Ishikawa (cell line): ENCODE data around the gene KLK11.

Experiments
- CEBPB ChIP-seq: IDR thresholded peaks from 2 replicates; pipeline ENCODE4 v1.6.1; 2012
- CREB1 ChIP-seq: IDR thresholded peaks from 2 replicates; pipeline ENCODE4 v1.6.1; 2012; ENCODE audit warnings: low read depth
- EGR1 ChIP-seq: IDR thresholded peaks from 2 replicates; pipeline ENCODE4 v1.6.1; 2012
- EP300 ChIP-seq: IDR thresholded peaks from 2 replicates; pipeline ENCODE4 v1.6.1; 2012; ENCODE audit warnings: borderline replicate concordance
- FOXM1 ChIP-seq: IDR thresholded peaks from 2 replicates; pipeline ENCODE4 v1.6.1; 2012; ENCODE audit warnings: low read depth, borderline replicate concordance
- MAX ChIP-seq: IDR thresholded peaks from 2 replicates; pipeline ENCODE4 v1.6.1; 2012
- RAD21 ChIP-seq: IDR thresholded peaks from 2 replicates; pipeline ENCODE4 v1.6.1; 2012; ENCODE audit warnings: low read depth
- REST ChIP-seq: IDR thresholded peaks from 2 replicates; pipeline ENCODE4 v1.6.1; 2012; ENCODE audit warnings: low read depth, mild to moderate bottlenecking
- TAF1 ChIP-seq: IDR thresholded peaks from 2 replicates; pipeline ENCODE4 v1.6.1; 2012; ENCODE audit warnings: low read depth, mild to moderate bottlenecking
- TCF12 ChIP-seq: IDR thresholded peaks from 2 replicates; pipeline ENCODE4 v1.6.1; 2012; ENCODE audit warnings: low read depth
- TEAD4 ChIP-seq: IDR thresholded peaks from 2 replicates; pipeline ENCODE4 v1.6.1; 2012
- YY1 ChIP-seq: IDR thresholded peaks from 2 replicates; pipeline ENCODE4 v1.6.1; 2012; ENCODE audit warnings: low read depth
- ZBTB7A ChIP-seq: IDR thresholded peaks from 2 replicates; pipeline ENCODE4 v1.6.1; 2012; ENCODE audit warnings: low read depth

DNA sequence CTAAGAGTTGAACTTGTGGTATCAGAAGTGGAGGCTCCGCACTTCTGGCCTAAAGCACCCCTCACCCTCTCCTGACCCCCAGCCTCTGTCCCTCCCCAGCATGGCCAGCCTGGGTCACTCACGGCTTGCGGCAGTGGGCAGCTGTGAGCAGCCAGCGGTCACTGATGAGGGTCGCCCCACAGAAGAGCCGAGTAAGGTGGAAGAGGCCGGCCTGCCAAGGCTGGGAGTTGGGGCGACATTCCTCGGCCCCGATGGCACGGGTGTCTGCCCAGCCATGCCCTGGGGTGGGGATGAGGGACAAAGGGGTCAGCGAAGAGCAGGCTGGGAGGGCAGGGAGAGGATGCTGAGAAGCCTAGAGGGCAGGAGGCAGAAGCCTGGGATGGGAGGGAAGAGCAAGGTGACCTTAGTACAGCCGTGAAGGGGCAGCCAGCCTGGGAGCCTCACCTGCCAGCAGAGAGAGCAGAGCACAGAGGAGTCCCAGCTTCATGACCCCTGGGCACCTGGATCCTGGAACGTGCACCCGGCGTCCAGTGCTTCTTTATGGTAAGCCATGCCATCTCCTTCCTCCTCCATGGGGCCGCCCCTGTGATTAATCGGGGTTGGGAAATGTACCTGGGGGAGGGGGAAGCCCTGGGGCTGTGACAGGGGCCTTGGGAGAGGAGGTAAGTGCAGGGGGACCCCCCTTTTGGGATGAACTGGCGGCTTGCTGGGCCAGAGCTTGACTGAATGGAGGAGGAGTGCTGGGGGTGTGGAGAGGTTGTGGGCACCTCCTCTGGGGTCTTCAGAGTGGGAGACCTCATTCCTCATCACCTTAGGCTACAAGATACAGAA is 17.1 kb downstream of the KLK11 start:
- TF ChIP-seq EGR1 (no peak), TAF1 (no peak), EP300 (no peak), FOXM1 (no peak), MAX (no peak), REST (no peak), YY1 (no peak), CREB1 (no peak), CEBPB (no peak), RAD21 (no peak), TCF12 (no peak), TEAD4 (no peak), ZBTB7A (no peak)
